Endothelial cell of umbilical vein (primary cell): ENCODE measurements around the gene S100A9. TPM values are rescaled to one million over a fixed set of nuclear protein-coding genes. Genes with fewer than 3 reads are reported as not detected.
A peak's percentile ranks its signal among the peaks of the same experiment; 100 is the strongest.

Experiments
- BruUV-seq: library from RNA; stranded (reverse); fragments of 400-500 nt; replicated peaks from 2 replicates; lab custom pipeline; 2021; lab: Mats Ljungman, UMichigan
- CTCF ChIA-PET: fragments of 300-600, 350-600 bp; sonication (Branson Sonifier 250); formaldehyde crosslinking; loops from one replicate; lab custom pipeline; 2021; ENCODE audit warnings: antibody characterized with exemption, inconsistent platforms; lab: Charles Lee
- POLR2A ChIA-PET: fragments of 300-600, 350-600 bp; sonication (Branson Sonifier 250); formaldehyde crosslinking; loops from one replicate; lab custom pipeline; 2021; ENCODE audit warnings: antibody characterized with exemption, inconsistent platforms; lab: Charles Lee
- DNase-seq: peaks from one replicate; pipeline ENCODE4 v3.0.0-alpha.2; 2011; ENCODE audit warnings: low read depth, low spot score
- FAIRE-seq: peaks from 2 replicates; lab custom pipeline; 2011; peaks lifted over from hg19 to GRCh38; lab: Jason Lieb, UNC
- H2AFZ ChIP-seq: 2 replicates; pipeline ENCODE4 v1.6.0; 2012; ENCODE audit warnings: low read depth, low read length, control low read depth, inconsistent platforms
- H3K27ac ChIP-seq: 2 replicates; pipeline ENCODE4 v1.5.1; 2011; ENCODE audit warnings: low read depth, mild to moderate bottlenecking, control low read depth, low read length, moderate library complexity; ENCODE audit not compliant: insufficient read depth
- H3K27me3 ChIP-seq, 2 experiments: 2 replicates each; pipeline versions ENCODE4 v1.6.0 to v1.6.1; 2011; ENCODE audit warnings: low read length in 2 of 2, mixed read lengths in 1 of 2; ENCODE audit not compliant: control insufficient read depth in 2 of 2, insufficient read depth in 2 of 2
- H3K36me3 ChIP-seq, 2 experiments: 2 replicates in 1 of 2; 3 replicates in 1 of 2; pipeline ENCODE4 v1.5.1; 2011; ENCODE audit warnings: low read length in 2 of 2, mild to moderate bottlenecking in 1 of 2, moderate library complexity in 1 of 2; ENCODE audit not compliant: control insufficient read depth in 2 of 2, insufficient read depth in 2 of 2; ENCODE audit errors: extremely low read depth in 1 of 2
- H3K4me1 ChIP-seq: 3 replicates; pipeline ENCODE4 v1.5.1; 2011; ENCODE audit warnings: mild to moderate bottlenecking, low read length; ENCODE audit not compliant: control insufficient read depth, insufficient read depth; ENCODE audit errors: extremely low read depth
- H3K4me2 ChIP-seq: 2 replicates; pipeline ENCODE4 v1.6.1; 2011; ENCODE audit warnings: low read length, control low read depth, mixed read lengths; ENCODE audit not compliant: insufficient read depth
- H3K4me3 ChIP-seq, 3 experiments: fragments of 200-600 bp in 1 of 3; sonication (generic), shearing (Covaris generic) in 1 of 3; replicated peaks in 1 of 3; 2 replicates each; pipeline ENCODE4 v1.5.1; 2011 to 2016; ENCODE audit warnings: control low read depth in 3 of 3, low read length in 3 of 3, mild to moderate bottlenecking in 2 of 3, inconsistent platforms in 1 of 3, low read depth in 1 of 3, moderate library complexity in 1 of 3; ENCODE audit not compliant: insufficient read depth in 1 of 3
- H3K79me2 ChIP-seq: 2 replicates; pipeline ENCODE4 v1.6.0; 2012; ENCODE audit warnings: low read length, inconsistent platforms; ENCODE audit not compliant: control insufficient read depth, insufficient read depth
- H3K9ac ChIP-seq: replicated peaks from 2 replicates; pipeline ENCODE3; 2011; ENCODE audit warnings: low read length, control low read depth; ENCODE audit not compliant: insufficient read depth; ENCODE audit errors: extremely low read depth
- H3K9me1 ChIP-seq: replicated peaks from 3 replicates; pipeline ENCODE4 v1.6.0; 2011; ENCODE audit warnings: mild to moderate bottlenecking, low read length; ENCODE audit not compliant: control insufficient read depth, insufficient read depth; ENCODE audit errors: extremely low read depth
- H3K9me3 ChIP-seq: replicated peaks from 2 replicates; pipeline ENCODE4 v1.5.1; 2012; ENCODE audit warnings: low read length, inconsistent platforms; ENCODE audit not compliant: control insufficient read depth, insufficient read depth
- H4K20me1 ChIP-seq: replicated peaks from 2 replicates; pipeline ENCODE3; 2011; ENCODE audit warnings: mild to moderate bottlenecking, low read length; ENCODE audit not compliant: control insufficient read depth, insufficient read depth; ENCODE audit errors: extremely low read depth
- JUN ChIP-seq: IDR thresholded peaks from 2 replicates; pipeline ENCODE4 v1.6.1; 2011; ENCODE audit warnings: borderline replicate concordance, low read depth; ENCODE audit not compliant: insufficient read length, insufficient read depth
- POLR2A ChIP-seq: IDR thresholded peaks from 2 replicates; pipeline ENCODE4 v1.6.1; 2012; ENCODE audit warnings: low read depth, mild to moderate bottlenecking, control low read depth, low read length
- dilution Hi-C: fragments of 300-500 bp; cut with MboI; formaldehyde crosslinking; loops from one replicate; pipeline ENCODE4 v1.15.0; 2019; ENCODE audit warnings: low sequenced_read_pairs; ENCODE audit not compliant: extremely low pct_ligation_motif_present
- intact Hi-C: fragments of 100-400 bp; cut with micrococcal nuclease; formaldehyde crosslinking; loops from one replicate; pipeline ENCODE4 v1.10.0; 2022
- polyA plus RNA-seq, 4 experiments: library from polyadenylated mRNA; depleted of rRNA in 3 of 4; stranded (reverse) in 3 of 4; unstranded in 1 of 4; fragments of >200 nt; gene quantifications; 2 replicates each; pipeline versions ENCODE4 v1.2.1 to v1.2.3, GENCODE V29; 2011 to 2012; ENCODE audit warnings: missing spikeins in 1 of 4
- total RNA-seq: library from RNA; stranded (reverse); gene quantifications from 2 replicates; pipeline ENCODE4 v1.2.3, GENCODE V29; 2021
- TF ChIP-seq, protein P1 (sequence below): IDR thresholded peaks from 2 replicates; pipeline ENCODE4 v1.6.1; 2011; ENCODE audit not compliant: insufficient read depth, insufficient read length
- TF ChIP-seq, protein P2 (sequence below), 2 donors: IDR thresholded peaks; 1 replicate in 1 of 2; 2 replicates in 1 of 2; pipeline ENCODE4 v1.5.1; 2011; ENCODE audit warnings: low read length in 2 of 2, mild to moderate bottlenecking in 2 of 2, moderate library complexity in 2 of 2, control low read depth in 1 of 2, inconsistent platforms in 1 of 2, low read depth in 1 of 2; ENCODE audit not compliant: insufficient read depth in 1 of 2; ENCODE audit errors: extremely low read depth in 1 of 2

Gene S100A9
- total and polyA plus RNA-seq, 2 donors (not counting 3 experiments of a cell fraction or from before 2014, with no cell fraction given), result not detected

DNA sequence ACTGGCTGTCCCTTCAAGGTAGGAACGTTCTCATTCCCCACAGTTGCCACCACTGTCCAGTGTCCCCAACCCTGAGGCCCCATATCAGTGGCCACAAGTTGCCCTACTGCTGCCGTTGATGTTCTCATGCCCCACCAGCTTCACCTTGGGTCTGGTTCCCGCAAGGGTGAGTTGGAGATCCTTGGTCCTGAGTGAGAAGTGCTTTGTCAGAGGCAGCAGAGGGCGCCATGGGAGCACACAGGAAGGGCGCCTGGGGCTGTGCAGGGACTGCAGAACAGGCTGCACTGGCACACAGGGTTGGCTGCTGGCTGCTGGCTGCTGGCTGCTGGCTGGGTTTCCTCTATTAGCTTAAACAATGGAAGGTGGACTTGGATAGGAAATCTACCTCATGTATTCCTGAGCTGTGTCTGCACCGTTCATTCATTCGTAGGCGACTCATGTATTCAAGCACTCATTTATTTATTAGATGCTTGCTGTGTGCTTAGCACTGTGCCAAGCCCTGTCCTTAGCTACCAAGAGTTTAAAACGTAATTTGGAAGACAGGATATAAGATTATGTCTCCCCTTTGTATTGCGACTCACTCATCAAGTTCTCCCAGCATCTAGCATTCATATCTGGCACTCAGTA, 2.1 kb upstream of the S100A9 start:
- Histone ChIP-seq H3K27me3 (no peaks in the 10 kb centered on the region), H3K36me3 (no peaks in the 10 kb centered on the region), H3K9ac (no peak overlapping the region), H3K9me3 (no peaks in the 10 kb centered on the region), H3K27ac (no peak overlapping the region), H3K9me1 (no peaks in the 10 kb centered on the region), H2AFZ (no peak overlapping the region), H3K4me2 (no peak overlapping the region), H3K4me3 (no peak overlapping the region), H3K4me1 (no peaks in the 10 kb centered on the region), H3K79me2 (no peaks in the 10 kb centered on the region), H4K20me1 (no peaks in the 10 kb centered on the region)
- DNase-seq (peak; percentile 23), FAIRE-seq (no peak)
- TF ChIP-seq, protein P1, sequence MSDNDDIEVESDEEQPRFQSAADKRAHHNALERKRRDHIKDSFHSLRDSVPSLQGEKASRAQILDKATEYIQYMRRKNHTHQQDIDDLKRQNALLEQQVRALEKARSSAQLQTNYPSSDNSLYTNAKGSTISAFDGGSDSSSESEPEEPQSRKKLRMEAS, result no peak
- no peak for TF ChIP-seq POLR2A
- TF ChIP-seq, protein P2, sequence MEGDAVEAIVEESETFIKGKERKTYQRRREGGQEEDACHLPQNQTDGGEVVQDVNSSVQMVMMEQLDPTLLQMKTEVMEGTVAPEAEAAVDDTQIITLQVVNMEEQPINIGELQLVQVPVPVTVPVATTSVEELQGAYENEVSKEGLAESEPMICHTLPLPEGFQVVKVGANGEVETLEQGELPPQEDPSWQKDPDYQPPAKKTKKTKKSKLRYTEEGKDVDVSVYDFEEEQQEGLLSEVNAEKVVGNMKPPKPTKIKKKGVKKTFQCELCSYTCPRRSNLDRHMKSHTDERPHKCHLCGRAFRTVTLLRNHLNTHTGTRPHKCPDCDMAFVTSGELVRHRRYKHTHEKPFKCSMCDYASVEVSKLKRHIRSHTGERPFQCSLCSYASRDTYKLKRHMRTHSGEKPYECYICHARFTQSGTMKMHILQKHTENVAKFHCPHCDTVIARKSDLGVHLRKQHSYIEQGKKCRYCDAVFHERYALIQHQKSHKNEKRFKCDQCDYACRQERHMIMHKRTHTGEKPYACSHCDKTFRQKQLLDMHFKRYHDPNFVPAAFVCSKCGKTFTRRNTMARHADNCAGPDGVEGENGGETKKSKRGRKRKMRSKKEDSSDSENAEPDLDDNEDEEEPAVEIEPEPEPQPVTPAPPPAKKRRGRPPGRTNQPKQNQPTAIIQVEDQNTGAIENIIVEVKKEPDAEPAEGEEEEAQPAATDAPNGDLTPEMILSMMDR (IDR thresholded peaks at IDR 0.05; ENCODE audit: extremely low read depth in 1 of 2, insufficient read depth in 1 of 2, low read depth in 1 of 2, low read length in 2 of 2), result peak; percentile 25 to 39
- no peak for TF ChIP-seq JUN
- POLR2A ChIA-PET, result no interaction called here
- intact Hi-C loops, result no loop called here
- CTCF ChIA-PET, result interaction anchor here (0.9 to 13.2 kb wide), 4 partner anchors 30 to 177 kb away, joined by 3 to 331 read pairs (median 3); no protein-coding TSS in a partner anchor
- dilution Hi-C loops, result no loop called here
- BruUV-seq, result no TSS peak
